ENCODE results near the gene SLC14A1. TPM values are rescaled to one million over a fixed set of nuclear protein-coding genes. Genes with fewer than 3 reads are reported as not detected.

Gene SLC14A1
- total and polyA plus RNA-seq, 8 donors, result 0.20 to 4.2 (median 3.1) TPM; not detected in 3

DNA sequence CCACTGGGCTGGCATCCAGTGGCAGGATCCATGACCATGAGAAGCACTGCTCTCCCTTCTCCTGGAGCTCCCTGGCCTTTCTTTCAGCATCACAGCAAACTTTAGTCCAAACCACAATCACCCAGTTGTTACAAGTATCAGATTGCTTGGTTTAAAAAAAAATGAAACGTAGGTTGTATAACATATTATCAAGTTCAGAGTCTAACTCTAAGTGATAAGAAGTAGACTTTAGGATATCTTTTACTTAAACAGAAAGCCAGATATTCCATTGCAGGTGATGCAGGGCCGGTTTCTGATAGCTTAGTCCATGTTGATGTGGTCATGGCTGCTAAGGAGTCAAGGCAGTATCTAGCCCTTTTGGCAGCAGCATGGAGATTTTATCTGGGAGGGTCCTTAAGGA, 24.5 kb downstream of the SLC14A1 start:
- no peaks in the 10 kb centered on the region for H3K27me3 ChIP-seq
- intact Hi-C loops (cut with DNase I; ENCODE audit: low total_unique reads), result no loop called here
- H3K36me3 ChIP-seq, result no peaks in the 10 kb centered on the region
- H3K9me3 ChIP-seq, result no peaks in the 10 kb centered on the region
- no peak for DNase-seq
- H3K4me1 ChIP-seq, result no peaks in the 10 kb centered on the region
- WGBS, 5 donors, result 14 to 29% (median 19%) methylated on average over 2 of the region's 2 CpGs
- H3K27ac ChIP-seq, result no peak overlapping the region
- TF ChIP-seq, protein P1, sequence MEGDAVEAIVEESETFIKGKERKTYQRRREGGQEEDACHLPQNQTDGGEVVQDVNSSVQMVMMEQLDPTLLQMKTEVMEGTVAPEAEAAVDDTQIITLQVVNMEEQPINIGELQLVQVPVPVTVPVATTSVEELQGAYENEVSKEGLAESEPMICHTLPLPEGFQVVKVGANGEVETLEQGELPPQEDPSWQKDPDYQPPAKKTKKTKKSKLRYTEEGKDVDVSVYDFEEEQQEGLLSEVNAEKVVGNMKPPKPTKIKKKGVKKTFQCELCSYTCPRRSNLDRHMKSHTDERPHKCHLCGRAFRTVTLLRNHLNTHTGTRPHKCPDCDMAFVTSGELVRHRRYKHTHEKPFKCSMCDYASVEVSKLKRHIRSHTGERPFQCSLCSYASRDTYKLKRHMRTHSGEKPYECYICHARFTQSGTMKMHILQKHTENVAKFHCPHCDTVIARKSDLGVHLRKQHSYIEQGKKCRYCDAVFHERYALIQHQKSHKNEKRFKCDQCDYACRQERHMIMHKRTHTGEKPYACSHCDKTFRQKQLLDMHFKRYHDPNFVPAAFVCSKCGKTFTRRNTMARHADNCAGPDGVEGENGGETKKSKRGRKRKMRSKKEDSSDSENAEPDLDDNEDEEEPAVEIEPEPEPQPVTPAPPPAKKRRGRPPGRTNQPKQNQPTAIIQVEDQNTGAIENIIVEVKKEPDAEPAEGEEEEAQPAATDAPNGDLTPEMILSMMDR (IDR thresholded peaks at IDR 0.05), result no peak
- TF ChIP-seq POLR2AphosphoS5 (IDR thresholded peaks at IDR 0.05), result no peak
- no peak for TF ChIP-seq POLR2A (IDR thresholded peaks at IDR 0.05)
- no peak for TF ChIP-seq EP300 (IDR thresholded peaks at IDR 0.05)
- H3K4me3 ChIP-seq, result no peak overlapping the region

DNA sequence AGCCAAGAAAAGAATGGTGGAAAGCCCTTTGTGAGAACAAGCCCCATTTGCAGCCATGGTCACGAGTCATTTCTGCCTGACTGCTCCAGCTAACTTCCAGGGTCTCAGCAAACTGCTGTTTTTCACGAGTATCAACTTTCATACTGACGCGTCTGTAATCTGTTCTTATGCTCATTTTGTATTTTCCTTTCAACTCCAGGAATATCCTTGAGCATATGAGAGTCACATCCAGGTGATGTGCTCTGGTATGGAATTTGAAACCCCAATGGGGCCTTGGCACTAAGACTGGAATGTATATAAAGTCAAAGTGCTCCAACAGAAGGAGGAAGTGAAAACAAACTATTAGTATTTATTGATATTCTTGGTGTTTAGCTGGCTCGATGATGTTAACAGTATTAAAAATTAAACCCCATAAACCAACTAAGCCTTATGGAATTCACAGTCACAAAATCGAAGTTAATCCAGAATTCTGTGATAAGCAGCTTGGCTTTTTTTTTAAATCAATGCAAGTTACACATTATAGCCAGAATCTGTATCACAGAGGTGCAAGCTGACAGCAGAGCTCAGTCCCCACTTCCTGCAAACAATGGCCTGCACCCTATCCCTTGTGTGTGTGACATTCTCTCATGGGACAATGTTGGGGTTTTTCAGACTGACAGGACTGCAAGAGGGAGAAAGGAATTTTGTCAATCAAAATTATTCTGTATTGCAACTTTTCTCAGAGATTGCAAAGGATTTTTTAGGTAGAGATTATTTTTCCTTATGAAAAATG, 26.1 kb downstream of the SLC14A1 start:
- TF ChIP-seq POLR2A (IDR thresholded peaks at IDR 0.05), result no peak
- TF ChIP-seq, protein P1 (IDR thresholded peaks at IDR 0.05), result no peak
- no peak for TF ChIP-seq EP300 (IDR thresholded peaks at IDR 0.05)
- no peak for TF ChIP-seq POLR2AphosphoS5 (IDR thresholded peaks at IDR 0.05)
- Histone ChIP-seq H3K4me3 (no peak overlapping the region), H3K36me3 (no peaks in the 10 kb centered on the region), H3K4me1 (no peaks in the 10 kb centered on the region), H3K27ac (no peak overlapping the region), H3K9me3 (no peaks in the 10 kb centered on the region), H3K27me3 (no peaks in the 10 kb centered on the region)
- intact Hi-C loops (cut with DNase I; ENCODE audit: low total_unique reads), result no loop called here
- no peak for DNase-seq
- 61 to 72% (median 70%) methylated on average over 6 of the region's 6 CpGs for WGBS, 5 donors

DNA sequence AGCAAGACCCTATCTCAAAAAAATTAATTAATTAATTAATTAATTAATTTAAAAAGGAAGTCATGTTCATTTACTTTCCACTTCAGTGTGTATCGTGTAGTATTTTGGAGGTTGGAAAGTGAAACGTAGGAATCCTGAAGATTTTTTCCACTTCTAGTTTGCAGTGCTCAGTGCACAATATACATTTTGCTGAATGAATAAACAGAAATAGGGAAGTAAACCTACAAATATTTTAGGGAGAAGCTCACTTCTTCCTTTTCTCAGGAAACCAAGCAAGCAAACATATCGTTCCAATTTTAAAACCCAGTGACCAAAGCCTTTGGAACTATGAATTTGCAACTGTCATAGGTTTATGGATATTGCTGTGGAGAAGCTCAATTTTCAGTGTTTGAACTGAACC, 27.8 kb downstream of the SLC14A1 start:
- no peak for DNase-seq
- Histone ChIP-seq H3K4me3 (no peak overlapping the region), H3K36me3 (no peaks in the 10 kb centered on the region), H3K27me3 (no peaks in the 10 kb centered on the region), H3K27ac (no peak overlapping the region), H3K4me1 (peaks cover 0 to 8% (median 3%) of the 10 kb centered on the region in 4 donors), H3K9me3 (no peaks in the 10 kb centered on the region)
- intact Hi-C loops (cut with DNase I; ENCODE audit: low total_unique reads), result no loop called here
- WGBS, 5 donors, result 76 to 89% (median 81%) methylated on average over 3 of the region's 3 CpGs
- TF ChIP-seq, protein P1 (IDR thresholded peaks at IDR 0.05), result no peak
- TF ChIP-seq POLR2A (IDR thresholded peaks at IDR 0.05), result no peak

DNA sequence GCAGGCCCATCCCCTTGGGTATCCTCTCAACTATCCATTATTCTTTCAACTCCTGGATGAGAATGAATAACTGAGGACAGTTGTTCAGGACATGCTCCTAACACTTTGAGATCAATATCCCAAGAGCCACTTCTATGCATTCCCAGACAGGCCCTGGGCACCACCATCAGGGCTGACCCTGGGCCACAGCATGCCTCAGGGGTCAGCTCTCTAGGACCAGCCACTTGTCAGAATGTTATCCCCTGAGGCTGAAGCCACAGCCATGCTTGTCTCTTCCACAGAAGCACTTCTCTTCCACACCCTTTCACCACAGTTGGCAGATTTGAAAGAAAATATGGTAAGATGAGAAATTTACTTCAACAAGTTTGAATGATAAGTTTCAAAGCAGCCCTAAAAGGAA, 28.7 kb downstream of the SLC14A1 start:
- H3K36me3 ChIP-seq, result no peaks in the 10 kb centered on the region
- H3K9me3 ChIP-seq, result no peaks in the 10 kb centered on the region
- peaks cover 0 to 8% (median 3%) of the 10 kb centered on the region in 4 donors for H3K4me1 ChIP-seq
- H3K4me3 ChIP-seq, result no peak overlapping the region
- H3K27me3 ChIP-seq, result no peaks in the 10 kb centered on the region
- intact Hi-C loops (cut with DNase I; ENCODE audit: low total_unique reads), result no loop called here
- no peak overlapping the region for H3K27ac ChIP-seq
- TF ChIP-seq, protein P1 (IDR thresholded peaks at IDR 0.05), result no peak
- TF ChIP-seq POLR2A (IDR thresholded peaks at IDR 0.05) (no peak), EP300 (IDR thresholded peaks at IDR 0.05) (no peak), POLR2AphosphoS5 (IDR thresholded peaks at IDR 0.05) (no peak)
- DNase-seq, result no peak

Data from stomach (tissue), 9 donors.